ENCODE data around the gene TNIP1.

TNIP1 gene

GRCh38 chr5:151085517-151086041, 4.7 kb upstream of the TNIP1 start:
- H3K4me3 ChIP-seq (ENCODE audit: low read length): no peak overlapping the region
- DNase-seq (ENCODE audit: low read depth): peak; percentile 70
- TF ChIP-seq CTCF (IDR thresholded peaks at IDR 0.05; ENCODE audit: insufficient read depth, low read depth, low read length, missing control alignments): no peak

GRCh38 chr5:151084363-151084762, 3.5 kb upstream of the TNIP1 start:
- no peak overlapping the region for H3K4me3 ChIP-seq (ENCODE audit: low read length)
- no peak for DNase-seq (ENCODE audit: low read depth)
- no peak for TF ChIP-seq CTCF (IDR thresholded peaks at IDR 0.05; ENCODE audit: insufficient read depth, low read depth, low read length, missing control alignments)

- TF ChIP-seq CTCF (IDR thresholded peaks at IDR 0.05; ENCODE audit: insufficient read depth, low read depth, low read length, missing control alignments): no peak
- DNase-seq (ENCODE audit: low read depth): peak; percentile 97
- H3K4me3 ChIP-seq (ENCODE audit: low read length): no peak overlapping the region
Measured at GRCh38 chr5:151083081-151083676, 2.3 kb upstream of the TNIP1 start.

- peak; percentile 72 for DNase-seq (ENCODE audit: low read depth)
- peak; percentile 41 for TF ChIP-seq CTCF (IDR thresholded peaks at IDR 0.05; ENCODE audit: insufficient read depth, low read depth, low read length, missing control alignments)
- peak overlapping the region; percentile 89 for H3K4me3 ChIP-seq (ENCODE audit: low read length)
Measured at GRCh38 chr5:151082282-151082902, 1.6 kb upstream of the TNIP1 start.

- peak; percentile 25 for DNase-seq (ENCODE audit: low read depth)
- TF ChIP-seq CTCF (IDR thresholded peaks at IDR 0.05; ENCODE audit: insufficient read depth, low read depth, low read length, missing control alignments): no peak
- peak overlapping the region; percentile 89 for H3K4me3 ChIP-seq (ENCODE audit: low read length)
Measured at GRCh38 chr5:151081431-151082281, 822 bp upstream of the TNIP1 start.

GRCh38 chr5:151079838-151080612, 809 bp downstream of the TNIP1 start:
- peak; percentile 83 for DNase-seq (ENCODE audit: low read depth)
- H3K4me3 ChIP-seq (ENCODE audit: low read length): peak overlapping the region; percentile 89
- TF ChIP-seq CTCF (IDR thresholded peaks at IDR 0.05; ENCODE audit: insufficient read depth, low read depth, low read length, missing control alignments): no peak

Data from epithelial cell of esophagus (primary cell).